Measurements from ENCODE around the gene FBXO9. TPM values are rescaled to one million over a fixed set of nuclear protein-coding genes. Genes with fewer than 3 reads are reported as not detected.

The FBXO9 gene
- polyA plus RNA-seq, 1 of the 3 experiments (the other 2 are of a cell fraction), result 61.9 TPM

GRCh38 chr6:53089948-53090347 is 24.7 kb downstream of the FBXO9 start:
- TF ChIP-seq MXI1 (IDR thresholded peaks at IDR 0.05; ENCODE audit: low read depth, low read length) (no peak), FOXM1 (IDR thresholded peaks at IDR 0.05; ENCODE audit: low read depth) (no peak), IRF3 (IDR thresholded peaks at IDR 0.05; ENCODE audit: low read depth, low read length) (no peak), FOSL2 (IDR thresholded peaks at IDR 0.05; ENCODE audit: borderline replicate concordance, low read depth) (no peak), RCOR1 (IDR thresholded peaks at IDR 0.05; ENCODE audit: low read length) (no peak), NFIC (IDR thresholded peaks at IDR 0.05; ENCODE audit: borderline replicate concordance) (no peak), EP300 (IDR thresholded peaks at IDR 0.05; ENCODE audit: borderline replicate concordance in 1 of 2, low read depth in 1 of 2, low read length in 1 of 2) (no peak), ELF1 (IDR thresholded peaks at IDR 0.05) (no peak), TAF1 (IDR thresholded peaks at IDR 0.05; ENCODE audit: borderline replicate concordance, low read depth, low read length) (no peak), MEF2A (IDR thresholded peaks at IDR 0.05; ENCODE audit: borderline replicate concordance, low read depth) (no peak), RAD21 (IDR thresholded peaks at IDR 0.05; ENCODE audit: low read length) (no peak)
- DNase-seq, result no peak
- Histone ChIP-seq H3K9ac (no peak overlapping the region), H3K4me3 (ENCODE audit: low read depth in 2 of 2, low read length in 1 of 2) (no peak overlapping the region), H3K9me2 (no peaks in the 10 kb centered on the region), H3K36me3 (replicated peaks in 1 of 2; ENCODE audit: control insufficient read depth in 1 of 2, insufficient read depth in 2 of 2, low read length in 1 of 2) (peaks cover 60 to 74% of the 10 kb centered on the region in 2 experiments), H3K79me2 (ENCODE audit: insufficient read depth) (no peaks in the 10 kb centered on the region), H2AFZ (ENCODE audit: low read depth) (no peak overlapping the region), H3K4me2 (no peak overlapping the region), H3K27me3 (ENCODE audit: insufficient read depth) (no peaks in the 10 kb centered on the region), H4K20me1 (ENCODE audit: insufficient read depth) (no peaks in the 10 kb centered on the region), H3K9me3 (no peaks in the 10 kb centered on the region), H3K4me1 (ENCODE audit: control insufficient read depth in 1 of 2, insufficient read depth in 2 of 2, low read depth in 1 of 2, low read length in 1 of 2) (no peaks in the 10 kb centered on the region), H3F3A (replicated peaks; ENCODE audit: insufficient read depth) (no peaks in the 10 kb centered on the region), H3K27ac (ENCODE audit: low read depth in 2 of 2, low read length in 1 of 2) (no peak overlapping the region)
- ChIA-PET CTCF (no interaction called here), POLR2A (no interaction called here)

GRCh38 chr6:53090576-53090975 is 25.4 kb downstream of the FBXO9 start:
- no peak for TF ChIP-seq PBX3 (IDR thresholded peaks at IDR 0.05)
- no peak for TF ChIP-seq GABPA (IDR thresholded peaks at IDR 0.05; ENCODE audit: low read depth)
- no peak for TF ChIP-seq FOSL2 (IDR thresholded peaks at IDR 0.05; ENCODE audit: borderline replicate concordance, low read depth)
- TF ChIP-seq REST (IDR thresholded peaks at IDR 0.05; ENCODE audit: low read depth, low read length), result no peak
- no peak for TF ChIP-seq CTCF (IDR thresholded peaks at IDR 0.05)
- TF ChIP-seq JUND (IDR thresholded peaks at IDR 0.05), result no peak
- TF ChIP-seq USF2 (IDR thresholded peaks at IDR 0.05; ENCODE audit: borderline replicate concordance, low read depth, low read length), result no peak
- no peak for TF ChIP-seq POLR2AphosphoS5 (IDR thresholded peaks at IDR 0.05; ENCODE audit: low read depth, low read length)
- no peak for TF ChIP-seq SIN3A (IDR thresholded peaks at IDR 0.05; ENCODE audit: borderline replicate concordance, low read depth, low read length)
- no peak for TF ChIP-seq TEAD4 (IDR thresholded peaks at IDR 0.05; ENCODE audit: borderline replicate concordance, insufficient read depth)
- no peak for TF ChIP-seq FOXM1 (IDR thresholded peaks at IDR 0.05; ENCODE audit: low read depth)
- TF ChIP-seq RCOR1 (IDR thresholded peaks at IDR 0.05; ENCODE audit: low read length), result no peak
- Histone ChIP-seq H3K9me2 (no peaks in the 10 kb centered on the region), H3K4me1 (ENCODE audit: control insufficient read depth in 1 of 2, insufficient read depth in 2 of 2, low read depth in 1 of 2, low read length in 1 of 2) (no peaks in the 10 kb centered on the region), H3K27ac (ENCODE audit: low read depth in 2 of 2, low read length in 1 of 2) (no peak overlapping the region), H3K36me3 (replicated peaks in 1 of 2; ENCODE audit: control insufficient read depth in 1 of 2, insufficient read depth in 2 of 2, low read length in 1 of 2) (peaks cover 61 to 74% of the 10 kb centered on the region in 2 experiments), H3K9ac (no peak overlapping the region), H2AFZ (ENCODE audit: low read depth) (no peak overlapping the region), H3K27me3 (ENCODE audit: insufficient read depth) (no peaks in the 10 kb centered on the region), H3K4me2 (no peak overlapping the region), H4K20me1 (ENCODE audit: insufficient read depth) (no peaks in the 10 kb centered on the region), H3K79me2 (ENCODE audit: insufficient read depth) (no peaks in the 10 kb centered on the region), H3K9me3 (no peaks in the 10 kb centered on the region), H3K4me3 (ENCODE audit: low read depth in 2 of 2, low read length in 1 of 2) (no peak overlapping the region), H3F3A (replicated peaks; ENCODE audit: insufficient read depth) (no peaks in the 10 kb centered on the region)
- WGBS (ENCODE audit: low lambda C conversion rate), result 87% methylated on average over 2 of the region's 2 CpGs
- no peak for DNase-seq
- CTCF ChIA-PET, result no interaction called here
- POLR2A ChIA-PET, result no interaction called here

Measured in SK-N-SH (cell line).